Measurements from ENCODE around the gene SSC5D. TPM values are rescaled to one million over a fixed set of nuclear protein-coding genes. Genes with fewer than 3 reads are reported as not detected.

Gene SSC5D
- total and polyA plus RNA-seq, 2 of the 4 experiments (the other 2 are of a cell fraction) = 1.4 to 19.1 TPM

DNA sequence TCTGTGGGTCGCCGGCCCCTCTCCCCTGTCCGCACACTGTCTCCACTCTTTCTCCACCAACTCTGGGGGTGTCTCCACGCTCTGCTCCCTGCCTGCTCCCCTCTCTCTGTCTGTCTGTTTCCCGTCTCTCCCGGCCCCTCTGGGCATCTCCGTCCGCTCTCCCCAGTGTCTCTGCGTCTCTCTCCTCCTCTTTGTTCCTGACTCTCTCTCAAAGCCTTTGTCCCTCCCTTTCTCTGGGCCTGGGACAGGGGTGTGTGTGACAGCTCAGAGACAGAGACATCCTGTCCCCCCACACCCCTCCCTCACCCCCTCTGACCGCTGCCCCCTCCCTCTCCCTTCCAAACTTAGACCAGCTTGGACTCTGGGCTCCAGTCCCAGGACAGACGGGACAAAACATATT is 57.8 kb downstream of the SSC5D start:
- Histone ChIP-seq H2BK5ac (ENCODE audit: low read depth, low read length, poor library complexity, severe bottlenecking) (no peak overlapping the region), H3K9ac (ENCODE audit: low read depth, low read length) (0 out of 2 replicates have a peak overlapping the region, but pooled peaks have one; percentile 1), H2BK15ac (ENCODE audit: low read depth, low read length) (peak overlapping the region; percentile 96; the same call in 2 of the 3 replicates), H2BK20ac (ENCODE audit: low read depth, low read length) (peak overlapping the region; percentile 76), H3K4ac (ENCODE audit: low read depth, low read length) (peak overlapping the region; percentile 84), H4K8ac (ENCODE audit: low read depth in 2 of 2, low read length in 2 of 2) (peak overlapping the region; percentile 15 to 47; a peak in 3 of 4 replicates), H3K4me3 (ENCODE audit: insufficient read depth, low read depth, low read length) (no peak overlapping the region), H2BK120ac (ENCODE audit: low read depth, low read length) (peak overlapping the region; percentile 80), H3K56ac (ENCODE audit: extremely low read depth, insufficient read depth, low read length) (no peak overlapping the region), H3K23ac (ENCODE audit: low read depth, low read length) (0 out of 2 replicates have a peak overlapping the region, but pooled peaks have one; percentile 49), H2AK5ac (ENCODE audit: low read depth, low read length) (peak overlapping the region; percentile 93), H2AFZ (replicated peaks; ENCODE audit: low read length, poor library complexity) (peak overlapping the region; percentile 82), H3K36me3 (ENCODE audit: control insufficient read depth, insufficient read depth, low read length) (no peaks in the 10 kb centered on the region), H4K91ac (ENCODE audit: insufficient read depth, low read depth, low read length) (peak overlapping the region; percentile 80), H3K4me2 (ENCODE audit: low read depth, low read length) (no peak overlapping the region), H4K20me1 (ENCODE audit: insufficient read depth, low read length) (no peaks in the 10 kb centered on the region), H3K9me1 (ENCODE audit: insufficient read depth, low read length) (peaks cover 6% of the 10 kb centered on the region; the same call in 1 of the 2 replicates), H3K4me1 (ENCODE audit: control insufficient read depth, insufficient read depth, low read length) (peaks cover 26% of the 10 kb centered on the region), H3K27me3 (ENCODE audit: control insufficient read depth, insufficient read depth, low read length) (no peaks in the 10 kb centered on the region), H3K27ac (ENCODE audit: insufficient read depth, low read length) (no peak overlapping the region; the same call in 1 of the 2 replicates), H2AK9ac (replicated peaks; ENCODE audit: low read depth, low read length, poor library complexity) (peak overlapping the region; percentile 78), H3K14ac (replicated peaks; ENCODE audit: low read depth, low read length) (peak overlapping the region; percentile 69), H4K5ac (ENCODE audit: low read depth, low read length) (no peak overlapping the region), H3K9me3 (ENCODE audit: control insufficient read depth, insufficient read depth, low read length) (no peaks in the 10 kb centered on the region; the same call in 1 of the 2 replicates), H3K18ac (ENCODE audit: low read depth, low read length) (no peak overlapping the region; the same call in 1 of the 2 replicates), H3K79me1 (ENCODE audit: low read depth in 1 of 2, low read length in 2 of 2) (no peaks in the 10 kb centered on the region)
- intact Hi-C loops (cut with micrococcal nuclease) (no loop called here), in situ Hi-C loops (cut with MboI; ENCODE audit: low sequenced_read_pairs) (no loop called here), dilution Hi-C loops (cut with HindIII; ENCODE audit: low sequenced_read_pairs, unreplicated experiment) (no loop called here)
- 34% methylated on average over 4 of the region's 11 CpGs; no CpG with 5 or more reads in 1 of the 2 experiments for WGBS, 2 experiments (ENCODE audit: extremely low coverage in 2 of 2, insufficient read length in 1 of 2)
- BruUV-seq (replicated peaks) = no TSS peak
- POLR2A ChIA-PET (ENCODE audit: unreplicated experiment) = no interaction called here
- DNase-seq (no peak), ATAC-seq (ENCODE audit: low read depth) (no peak)
- no peak for TF ChIP-seq USF2 (IDR thresholded peaks at IDR 0.05; ENCODE audit: low read depth, low read length)
- TF ChIP-seq MXI1 (IDR thresholded peaks at IDR 0.05; ENCODE audit: borderline replicate concordance, low read depth, low read length) = no peak
- no peak for TF ChIP-seq CHD1 (IDR thresholded peaks at IDR 0.05; ENCODE audit: low read depth, low read length)
- no peak for TF ChIP-seq BHLHE40 (IDR thresholded peaks at IDR 0.05; ENCODE audit: low read depth, low read length)
- TF ChIP-seq POLR2A (IDR thresholded peaks at IDR 0.05; ENCODE audit: low read depth, low read length) = no peak
- TF ChIP-seq NFE2L2 (IDR thresholded peaks at IDR 0.05; ENCODE audit: low read depth, low read length) = no peak
- no peak for TF ChIP-seq SMC3 (IDR thresholded peaks at IDR 0.05; ENCODE audit: low read depth, low read length)
- no peak for TF ChIP-seq CEBPB (IDR thresholded peaks at IDR 0.05; ENCODE audit: low read depth, low read length)
- no peak for TF ChIP-seq RCOR1 (IDR thresholded peaks at IDR 0.05; ENCODE audit: insufficient replicate concordance, low read length)
- no peak for TF ChIP-seq RAD21 (IDR thresholded peaks at IDR 0.05; ENCODE audit: low read length)
- TF ChIP-seq MAZ (IDR thresholded peaks at IDR 0.05; ENCODE audit: borderline replicate concordance, low read depth, low read length) = no peak
- CTCF ChIA-PET = interaction anchor here (0.6 kb wide), 1 partner anchor 11 kb away, joined by 3 read pairs; no protein-coding TSS in a partner anchor

Measured in IMR-90 (cell line).